ENCODE results near the gene KCNQ1. TPM values are rescaled to one million over a fixed set of nuclear protein-coding genes. Genes with fewer than 3 reads are reported as not detected.

Gene KCNQ1
- total RNA-seq, 1 donor from 2014 or later: 4.8 TPM

- Mint-ChIP-seq H3K4me1 (ENCODE audit: unreplicated experiment) (peaks cover 4% of the 10 kb centered on the region), H3K27ac (no peak overlapping the region), H3K27me3 (peaks cover 7% of the 10 kb centered on the region), H3K36me3 (no peaks in the 10 kb centered on the region), H3K4me3 (no peak overlapping the region), H3K9me3 (no peaks in the 10 kb centered on the region)
- peak; percentile 69 for DNase-seq (ENCODE audit: extremely low spot score, unreplicated experiment)
- TF ChIP-seq, protein P1, sequence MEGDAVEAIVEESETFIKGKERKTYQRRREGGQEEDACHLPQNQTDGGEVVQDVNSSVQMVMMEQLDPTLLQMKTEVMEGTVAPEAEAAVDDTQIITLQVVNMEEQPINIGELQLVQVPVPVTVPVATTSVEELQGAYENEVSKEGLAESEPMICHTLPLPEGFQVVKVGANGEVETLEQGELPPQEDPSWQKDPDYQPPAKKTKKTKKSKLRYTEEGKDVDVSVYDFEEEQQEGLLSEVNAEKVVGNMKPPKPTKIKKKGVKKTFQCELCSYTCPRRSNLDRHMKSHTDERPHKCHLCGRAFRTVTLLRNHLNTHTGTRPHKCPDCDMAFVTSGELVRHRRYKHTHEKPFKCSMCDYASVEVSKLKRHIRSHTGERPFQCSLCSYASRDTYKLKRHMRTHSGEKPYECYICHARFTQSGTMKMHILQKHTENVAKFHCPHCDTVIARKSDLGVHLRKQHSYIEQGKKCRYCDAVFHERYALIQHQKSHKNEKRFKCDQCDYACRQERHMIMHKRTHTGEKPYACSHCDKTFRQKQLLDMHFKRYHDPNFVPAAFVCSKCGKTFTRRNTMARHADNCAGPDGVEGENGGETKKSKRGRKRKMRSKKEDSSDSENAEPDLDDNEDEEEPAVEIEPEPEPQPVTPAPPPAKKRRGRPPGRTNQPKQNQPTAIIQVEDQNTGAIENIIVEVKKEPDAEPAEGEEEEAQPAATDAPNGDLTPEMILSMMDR (conservative IDR thresholded peaks at IDR 0.05): no peak
Observed at GRCh38 chr11:2525941-2526807, 81.4 kb downstream of the KCNQ1 start.

DNA sequence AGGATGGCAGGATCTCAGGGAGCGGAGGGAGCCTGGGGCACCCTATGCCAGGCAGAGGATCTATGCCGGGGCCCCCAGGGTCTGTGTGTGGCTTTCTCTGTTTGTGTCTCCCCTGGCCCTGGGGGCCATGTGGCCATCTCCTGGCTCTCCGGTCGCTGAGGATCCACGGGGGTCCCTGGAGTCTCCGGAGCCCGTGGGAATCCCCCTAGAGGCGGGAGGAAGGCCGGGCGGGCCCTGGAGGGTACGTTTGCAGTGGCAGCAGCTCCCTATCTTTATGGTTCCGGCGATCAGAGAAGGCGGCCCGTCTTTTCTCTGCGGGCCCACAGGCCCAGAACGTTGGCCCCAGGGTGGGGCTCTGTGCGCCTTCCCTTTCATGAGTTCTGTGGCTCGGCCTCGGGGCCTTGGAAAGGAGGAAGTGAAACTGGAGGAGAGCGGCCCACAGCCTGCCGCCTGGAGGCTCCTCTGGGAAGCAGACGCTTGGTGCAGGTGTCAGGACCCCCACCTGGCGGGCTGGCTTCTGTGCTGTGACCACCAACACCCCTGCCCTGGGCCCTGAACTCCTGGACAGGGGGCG, 82.1 kb downstream of the KCNQ1 start:
- Mint-ChIP-seq H3K4me1 (ENCODE audit: unreplicated experiment) (peaks cover 4% of the 10 kb centered on the region), H3K27me3 (peaks cover 6% of the 10 kb centered on the region), H3K9me3 (no peaks in the 10 kb centered on the region), H3K4me3 (no peak overlapping the region), H3K36me3 (no peaks in the 10 kb centered on the region), H3K27ac (no peak overlapping the region)
- TF ChIP-seq, protein P1 (conservative IDR thresholded peaks at IDR 0.05): peak; percentile 33
- peak; percentile 67 for DNase-seq (ENCODE audit: extremely low spot score, unreplicated experiment)

- peaks cover 7% of the 10 kb centered on the region for H3K4me1 Mint-ChIP-seq (ENCODE audit: unreplicated experiment)
- no peaks in the 10 kb centered on the region for H3K36me3 Mint-ChIP-seq
- TF ChIP-seq, protein P1 (conservative IDR thresholded peaks at IDR 0.05): no peak
- H3K27ac Mint-ChIP-seq: no peak overlapping the region
- H3K4me3 Mint-ChIP-seq: no peak overlapping the region
- no peak for DNase-seq (ENCODE audit: extremely low spot score, unreplicated experiment)
- no peaks in the 10 kb centered on the region for H3K9me3 Mint-ChIP-seq
- peaks cover 6% of the 10 kb centered on the region for H3K27me3 Mint-ChIP-seq
Observed at GRCh38 chr11:2527621-2528291, 82.9 kb downstream of the KCNQ1 start.

DNA sequence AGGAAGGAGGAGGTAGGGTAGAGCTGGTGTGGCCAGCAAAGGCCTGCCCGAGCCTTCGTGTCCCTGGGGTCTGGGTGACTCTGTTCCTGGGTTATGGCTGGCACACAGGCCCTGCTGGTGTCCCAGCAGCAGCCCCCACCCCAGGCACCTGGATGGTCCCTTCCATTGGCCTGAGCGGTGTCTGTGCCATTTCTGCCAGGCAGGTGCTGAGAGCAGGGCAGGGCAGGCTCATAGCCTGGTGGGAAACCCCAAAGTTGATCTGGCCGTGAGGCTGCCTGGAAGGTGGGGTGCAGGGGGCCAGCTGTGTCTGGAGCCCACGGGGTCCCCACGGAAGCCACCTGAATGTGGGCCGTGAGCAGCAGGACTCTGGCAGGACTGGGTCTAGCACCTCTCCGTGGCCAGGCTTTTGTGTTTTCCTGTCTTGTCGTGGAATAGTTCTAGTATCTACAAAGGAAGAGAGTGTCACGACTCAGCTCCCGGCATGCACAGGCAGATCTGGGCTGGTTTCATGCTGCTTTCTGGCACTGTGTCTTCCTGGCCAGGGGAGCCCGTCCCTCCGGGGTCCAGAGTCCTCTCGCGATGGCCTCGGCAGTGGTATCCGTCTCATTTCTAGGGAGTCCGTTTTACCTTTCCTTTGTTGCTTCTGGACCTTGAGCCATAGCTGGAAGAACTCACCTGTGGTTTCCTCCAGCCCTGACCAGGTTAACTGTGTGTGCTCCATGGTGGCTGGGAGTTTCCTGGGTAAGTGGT, 83.7 kb downstream of the KCNQ1 start:
- Mint-ChIP-seq H3K4me1 (ENCODE audit: unreplicated experiment) (peaks cover 15% of the 10 kb centered on the region), H3K9me3 (no peaks in the 10 kb centered on the region), H3K27me3 (peaks cover 6% of the 10 kb centered on the region), H3K36me3 (no peaks in the 10 kb centered on the region), H3K27ac (peak overlapping the region; percentile 69), H3K4me3 (no peak overlapping the region)
- TF ChIP-seq, protein P1 (conservative IDR thresholded peaks at IDR 0.05): no peak
- DNase-seq (ENCODE audit: extremely low spot score, unreplicated experiment): no peak

- TF ChIP-seq, protein P1 (conservative IDR thresholded peaks at IDR 0.05): no peak
- H3K9me3 Mint-ChIP-seq: no peaks in the 10 kb centered on the region
- H3K4me1 Mint-ChIP-seq (ENCODE audit: unreplicated experiment): peaks cover 17% of the 10 kb centered on the region
- DNase-seq (ENCODE audit: extremely low spot score, unreplicated experiment): no peak
- H3K27me3 Mint-ChIP-seq: peaks cover 6% of the 10 kb centered on the region
- H3K36me3 Mint-ChIP-seq: no peaks in the 10 kb centered on the region
- no peak overlapping the region for H3K27ac Mint-ChIP-seq
- no peak overlapping the region for H3K4me3 Mint-ChIP-seq
Observed at GRCh38 chr11:2529173-2529572, 84.4 kb downstream of the KCNQ1 start.

All from type B pancreatic cell (in vitro differentiated cells).